ENCODE measurements around the gene RAI1.

DNA sequence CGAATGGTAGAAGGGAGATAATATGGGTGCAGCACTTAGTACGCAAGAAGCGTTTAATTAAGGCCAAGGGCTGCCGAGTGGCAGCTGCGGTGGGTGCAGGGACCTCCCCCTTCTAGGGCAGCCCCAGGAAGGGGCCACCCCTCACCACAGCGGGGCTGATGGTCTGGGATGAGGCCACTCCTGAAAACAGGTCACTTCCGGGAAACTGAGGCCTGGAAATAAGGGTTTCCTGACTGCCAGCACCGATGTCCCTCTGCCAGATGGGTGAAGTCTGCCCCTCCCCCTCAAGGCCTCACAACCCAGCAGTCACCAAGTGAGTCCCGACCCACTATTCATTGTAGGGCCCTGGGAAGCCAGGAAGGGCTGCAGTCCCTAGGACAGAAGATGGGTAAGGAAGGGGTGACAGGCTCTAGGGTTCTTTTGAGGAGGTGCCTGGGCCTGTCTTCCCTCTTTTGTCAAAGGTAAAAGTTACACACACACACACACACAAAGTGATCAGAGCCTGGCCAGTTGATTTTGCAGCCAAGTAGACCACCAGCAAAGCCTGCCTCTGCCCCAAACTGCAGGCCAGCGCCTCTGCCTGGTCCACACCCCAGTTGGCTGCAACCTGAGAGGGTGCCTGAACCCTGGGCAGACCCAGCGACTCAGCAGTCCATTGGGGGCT is 143.0 kb downstream of the RAI1 start:
- TF ChIP-seq, protein P1, sequence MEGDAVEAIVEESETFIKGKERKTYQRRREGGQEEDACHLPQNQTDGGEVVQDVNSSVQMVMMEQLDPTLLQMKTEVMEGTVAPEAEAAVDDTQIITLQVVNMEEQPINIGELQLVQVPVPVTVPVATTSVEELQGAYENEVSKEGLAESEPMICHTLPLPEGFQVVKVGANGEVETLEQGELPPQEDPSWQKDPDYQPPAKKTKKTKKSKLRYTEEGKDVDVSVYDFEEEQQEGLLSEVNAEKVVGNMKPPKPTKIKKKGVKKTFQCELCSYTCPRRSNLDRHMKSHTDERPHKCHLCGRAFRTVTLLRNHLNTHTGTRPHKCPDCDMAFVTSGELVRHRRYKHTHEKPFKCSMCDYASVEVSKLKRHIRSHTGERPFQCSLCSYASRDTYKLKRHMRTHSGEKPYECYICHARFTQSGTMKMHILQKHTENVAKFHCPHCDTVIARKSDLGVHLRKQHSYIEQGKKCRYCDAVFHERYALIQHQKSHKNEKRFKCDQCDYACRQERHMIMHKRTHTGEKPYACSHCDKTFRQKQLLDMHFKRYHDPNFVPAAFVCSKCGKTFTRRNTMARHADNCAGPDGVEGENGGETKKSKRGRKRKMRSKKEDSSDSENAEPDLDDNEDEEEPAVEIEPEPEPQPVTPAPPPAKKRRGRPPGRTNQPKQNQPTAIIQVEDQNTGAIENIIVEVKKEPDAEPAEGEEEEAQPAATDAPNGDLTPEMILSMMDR (conservative IDR thresholded peaks at IDR 0.05; ENCODE audit: low read depth in 2 of 2), result no peak
- TF ChIP-seq POLR2AphosphoS5 (IDR thresholded peaks at IDR 0.05; ENCODE audit: low read depth) (no peak), JUNB (IDR thresholded peaks at IDR 0.05; ENCODE audit: unreplicated experiment) (no peak), EZH2 (IDR thresholded peaks at IDR 0.05; ENCODE audit: low read depth, unreplicated experiment) (no peak), EZH2phosphoT487 (IDR thresholded peaks at IDR 0.05; ENCODE audit: unreplicated experiment) (no peak), STAT1 (IDR thresholded peaks at IDR 0.05; ENCODE audit: unreplicated experiment) (no peak), NANOG (IDR thresholded peaks at IDR 0.05; ENCODE audit: borderline replicate concordance) (no peak), ZNF331 (CRISPR knock-in tag; IDR thresholded peaks at IDR 0.05; ENCODE audit: low read depth) (no peak)
- TF ChIP-seq, protein P2, sequence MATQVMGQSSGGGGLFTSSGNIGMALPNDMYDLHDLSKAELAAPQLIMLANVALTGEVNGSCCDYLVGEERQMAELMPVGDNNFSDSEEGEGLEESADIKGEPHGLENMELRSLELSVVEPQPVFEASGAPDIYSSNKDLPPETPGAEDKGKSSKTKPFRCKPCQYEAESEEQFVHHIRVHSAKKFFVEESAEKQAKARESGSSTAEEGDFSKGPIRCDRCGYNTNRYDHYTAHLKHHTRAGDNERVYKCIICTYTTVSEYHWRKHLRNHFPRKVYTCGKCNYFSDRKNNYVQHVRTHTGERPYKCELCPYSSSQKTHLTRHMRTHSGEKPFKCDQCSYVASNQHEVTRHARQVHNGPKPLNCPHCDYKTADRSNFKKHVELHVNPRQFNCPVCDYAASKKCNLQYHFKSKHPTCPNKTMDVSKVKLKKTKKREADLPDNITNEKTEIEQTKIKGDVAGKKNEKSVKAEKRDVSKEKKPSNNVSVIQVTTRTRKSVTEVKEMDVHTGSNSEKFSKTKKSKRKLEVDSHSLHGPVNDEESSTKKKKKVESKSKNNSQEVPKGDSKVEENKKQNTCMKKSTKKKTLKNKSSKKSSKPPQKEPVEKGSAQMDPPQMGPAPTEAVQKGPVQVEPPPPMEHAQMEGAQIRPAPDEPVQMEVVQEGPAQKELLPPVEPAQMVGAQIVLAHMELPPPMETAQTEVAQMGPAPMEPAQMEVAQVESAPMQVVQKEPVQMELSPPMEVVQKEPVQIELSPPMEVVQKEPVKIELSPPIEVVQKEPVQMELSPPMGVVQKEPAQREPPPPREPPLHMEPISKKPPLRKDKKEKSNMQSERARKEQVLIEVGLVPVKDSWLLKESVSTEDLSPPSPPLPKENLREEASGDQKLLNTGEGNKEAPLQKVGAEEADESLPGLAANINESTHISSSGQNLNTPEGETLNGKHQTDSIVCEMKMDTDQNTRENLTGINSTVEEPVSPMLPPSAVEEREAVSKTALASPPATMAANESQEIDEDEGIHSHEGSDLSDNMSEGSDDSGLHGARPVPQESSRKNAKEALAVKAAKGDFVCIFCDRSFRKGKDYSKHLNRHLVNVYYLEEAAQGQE (IDR thresholded peaks at IDR 0.05; ENCODE audit: unreplicated experiment), result no peak
- TF ChIP-seq, protein P3, sequence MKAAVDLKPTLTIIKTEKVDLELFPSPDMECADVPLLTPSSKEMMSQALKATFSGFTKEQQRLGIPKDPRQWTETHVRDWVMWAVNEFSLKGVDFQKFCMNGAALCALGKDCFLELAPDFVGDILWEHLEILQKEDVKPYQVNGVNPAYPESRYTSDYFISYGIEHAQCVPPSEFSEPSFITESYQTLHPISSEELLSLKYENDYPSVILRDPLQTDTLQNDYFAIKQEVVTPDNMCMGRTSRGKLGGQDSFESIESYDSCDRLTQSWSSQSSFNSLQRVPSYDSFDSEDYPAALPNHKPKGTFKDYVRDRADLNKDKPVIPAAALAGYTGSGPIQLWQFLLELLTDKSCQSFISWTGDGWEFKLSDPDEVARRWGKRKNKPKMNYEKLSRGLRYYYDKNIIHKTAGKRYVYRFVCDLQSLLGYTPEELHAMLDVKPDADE (IDR thresholded peaks at IDR 0.05), result no peak

Measured in GM23338 (cell line).